ENCODE data around the gene CCDC183. TPM values are rescaled to one million over a fixed set of nuclear protein-coding genes. Genes with fewer than 3 reads are reported as not detected.

Gene CCDC183
- polyA plus RNA-seq, 1 donor from 2014 or later, result 5.5 TPM

DNA sequence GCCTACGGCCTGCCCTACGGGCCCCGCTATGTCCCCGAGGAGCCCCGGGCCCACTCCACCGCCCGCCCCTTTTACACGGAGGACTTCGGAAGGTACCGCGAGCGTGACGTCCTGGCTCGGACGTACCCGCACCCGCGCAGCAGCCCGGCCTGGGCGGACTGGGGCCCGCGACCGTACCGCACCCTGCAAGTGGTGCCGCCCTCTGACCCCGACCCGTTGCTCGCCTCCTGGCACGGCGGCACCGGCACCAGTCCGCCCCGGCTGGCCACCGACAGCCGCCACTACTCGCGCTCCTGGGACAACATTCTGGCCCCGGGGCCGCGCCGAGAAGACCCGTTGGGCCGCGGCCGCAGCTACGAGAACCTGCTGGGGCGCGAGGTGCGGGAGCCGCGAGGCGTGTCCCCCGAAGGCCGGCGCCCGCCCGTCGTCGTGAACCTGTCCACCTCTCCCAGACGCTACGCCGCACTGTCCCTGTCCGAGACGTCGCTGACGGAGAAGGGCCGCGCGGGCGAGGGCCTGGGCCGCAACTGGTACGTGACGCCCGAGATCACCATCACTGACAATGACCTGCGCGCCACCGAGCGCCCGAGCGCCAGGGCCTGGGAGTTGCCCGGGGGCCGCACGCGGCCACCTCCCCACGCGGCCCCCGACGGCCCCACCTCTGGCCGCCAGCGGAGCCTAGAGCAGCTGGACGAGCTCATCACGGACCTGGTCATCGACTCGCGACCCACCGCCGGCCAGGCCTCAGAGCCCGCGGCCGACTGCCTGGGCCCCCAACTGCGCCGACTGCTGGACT is 49.5 kb downstream of the CCDC183 start:
- no peaks in the 10 kb centered on the region for H3K79me2 ChIP-seq (replicated peaks; ENCODE audit: insufficient read depth, low read length)
- H3K4me3 ChIP-seq (ENCODE audit: low read length), result no peak overlapping the region
- H3K27ac ChIP-seq (ENCODE audit: low read length), result no peak overlapping the region
- H3K27me3 ChIP-seq (ENCODE audit: insufficient read depth, low read depth, low read length), result no peaks in the 10 kb centered on the region
- H3F3A ChIP-seq (ENCODE audit: insufficient read depth, low read length, poor library complexity, severe bottlenecking), result no peaks in the 10 kb centered on the region
- no peak overlapping the region for H3K4me2 ChIP-seq (ENCODE audit: low read length)
- no peak for TF ChIP-seq TAF1 (IDR thresholded peaks at IDR 0.05; ENCODE audit: low read depth)
- TF ChIP-seq MXI1 (conservative IDR thresholded peaks at IDR 0.05; ENCODE audit: poor library complexity, severe bottlenecking), result no peak
- no peak for TF ChIP-seq EZH2 (IDR thresholded peaks at IDR 0.05; ENCODE audit: borderline replicate concordance, insufficient read depth, low read length, poor library complexity, severe bottlenecking)
- TF ChIP-seq POLR2AphosphoS5 (IDR thresholded peaks at IDR 0.05), result no peak
- no peak for TF ChIP-seq RAD21 (conservative IDR thresholded peaks at IDR 0.05)
- TF ChIP-seq, protein P1, sequence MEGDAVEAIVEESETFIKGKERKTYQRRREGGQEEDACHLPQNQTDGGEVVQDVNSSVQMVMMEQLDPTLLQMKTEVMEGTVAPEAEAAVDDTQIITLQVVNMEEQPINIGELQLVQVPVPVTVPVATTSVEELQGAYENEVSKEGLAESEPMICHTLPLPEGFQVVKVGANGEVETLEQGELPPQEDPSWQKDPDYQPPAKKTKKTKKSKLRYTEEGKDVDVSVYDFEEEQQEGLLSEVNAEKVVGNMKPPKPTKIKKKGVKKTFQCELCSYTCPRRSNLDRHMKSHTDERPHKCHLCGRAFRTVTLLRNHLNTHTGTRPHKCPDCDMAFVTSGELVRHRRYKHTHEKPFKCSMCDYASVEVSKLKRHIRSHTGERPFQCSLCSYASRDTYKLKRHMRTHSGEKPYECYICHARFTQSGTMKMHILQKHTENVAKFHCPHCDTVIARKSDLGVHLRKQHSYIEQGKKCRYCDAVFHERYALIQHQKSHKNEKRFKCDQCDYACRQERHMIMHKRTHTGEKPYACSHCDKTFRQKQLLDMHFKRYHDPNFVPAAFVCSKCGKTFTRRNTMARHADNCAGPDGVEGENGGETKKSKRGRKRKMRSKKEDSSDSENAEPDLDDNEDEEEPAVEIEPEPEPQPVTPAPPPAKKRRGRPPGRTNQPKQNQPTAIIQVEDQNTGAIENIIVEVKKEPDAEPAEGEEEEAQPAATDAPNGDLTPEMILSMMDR (IDR thresholded peaks at IDR 0.05; ENCODE audit: poor library complexity, severe bottlenecking), result no peak
- no peak for TF ChIP-seq REST (IDR thresholded peaks at IDR 0.05; ENCODE audit: borderline replicate concordance)
- no peak for TF ChIP-seq EP300 (conservative IDR thresholded peaks at IDR 0.05; ENCODE audit: poor library complexity, severe bottlenecking)
- no peak for TF ChIP-seq SMC3 (conservative IDR thresholded peaks at IDR 0.05; ENCODE audit: poor library complexity)
- H3K9ac ChIP-seq (ENCODE audit: low read length), result no peak overlapping the region
- no peak overlapping the region for H2AFZ ChIP-seq (ENCODE audit: low read depth, low read length)
- no peaks in the 10 kb centered on the region for H3K36me3 ChIP-seq (ENCODE audit: insufficient read depth, low read length)
- H3K9me2 ChIP-seq (ENCODE audit: insufficient read depth, low read length), result no peaks in the 10 kb centered on the region
- H4K20me1 ChIP-seq (ENCODE audit: insufficient read depth), result no peaks in the 10 kb centered on the region
- H3K9me3 ChIP-seq (ENCODE audit: low read length), result no peaks in the 10 kb centered on the region

- Histone ChIP-seq H4K20me1 (ENCODE audit: insufficient read depth) (no peaks in the 10 kb centered on the region), H2AFZ (ENCODE audit: low read depth, low read length) (no peak overlapping the region), H3K27me3 (ENCODE audit: insufficient read depth, low read depth, low read length) (no peaks in the 10 kb centered on the region), H3F3A (ENCODE audit: insufficient read depth, low read length, poor library complexity, severe bottlenecking) (no peaks in the 10 kb centered on the region), H3K4me3 (ENCODE audit: low read length) (no peak overlapping the region), H3K9me3 (ENCODE audit: low read length) (no peaks in the 10 kb centered on the region), H3K36me3 (ENCODE audit: insufficient read depth, low read length) (no peaks in the 10 kb centered on the region), H3K9ac (ENCODE audit: low read length) (no peak overlapping the region), H3K9me2 (ENCODE audit: insufficient read depth, low read length) (no peaks in the 10 kb centered on the region), H3K4me2 (ENCODE audit: low read length) (no peak overlapping the region), H3K27ac (ENCODE audit: low read length) (no peak overlapping the region), H3K79me2 (replicated peaks; ENCODE audit: insufficient read depth, low read length) (no peaks in the 10 kb centered on the region)
- no peak for TF ChIP-seq EZH2 (IDR thresholded peaks at IDR 0.05; ENCODE audit: borderline replicate concordance, insufficient read depth, low read length, poor library complexity, severe bottlenecking)
- TF ChIP-seq REST (IDR thresholded peaks at IDR 0.05; ENCODE audit: borderline replicate concordance), result no peak
- no peak for TF ChIP-seq MXI1 (conservative IDR thresholded peaks at IDR 0.05; ENCODE audit: poor library complexity, severe bottlenecking)
- TF ChIP-seq POLR2AphosphoS5 (IDR thresholded peaks at IDR 0.05), result no peak
- TF ChIP-seq RAD21 (conservative IDR thresholded peaks at IDR 0.05), result no peak
- TF ChIP-seq EP300 (conservative IDR thresholded peaks at IDR 0.05; ENCODE audit: poor library complexity, severe bottlenecking), result no peak
- TF ChIP-seq, protein P1 (IDR thresholded peaks at IDR 0.05; ENCODE audit: poor library complexity, severe bottlenecking), result no peak
- no peak for TF ChIP-seq SMC3 (conservative IDR thresholded peaks at IDR 0.05; ENCODE audit: poor library complexity)
- TF ChIP-seq TAF1 (IDR thresholded peaks at IDR 0.05; ENCODE audit: low read depth), result no peak
These were observed 50.4 kb downstream of the CCDC183 start for GRCh38 chr9:136846376-136847087.

Measured in neural cell (in vitro differentiated cells).